K562 (cell line): ENCODE measurements around the gene ENTPD8. TPM values are rescaled to one million over a fixed set of nuclear protein-coding genes. Genes with fewer than 3 reads are reported as not detected.
A peak's percentile ranks its signal among the peaks of the same experiment; 100 is the strongest.

ENCODE experiments used
- ATAC-seq: fragments of 200-7000 bp; cut with Tn5 transposase; 3 replicates; pipeline ENCODE4 v1.9.1; 2020; ENCODE audit warnings: moderate library complexity
- BruUV-seq: library from RNA; stranded (reverse); fragments of 400-500 nt; replicated peaks from 2 replicates; lab custom pipeline; 2021; lab: Mats Ljungman, UMichigan
- CTCF ChIA-PET: fragments of 300-600 bp; formaldehyde crosslinking; extraction: SDS; loops from one replicate; lab custom pipeline; 2021; ENCODE audit warnings: low intra/inter-chr PET ratio; lab: Yijun Ruan, JAX
- POLR2A ChIA-PET: fragments of 300-600, 350-650 bp; sonication (Branson Sonifier 250); formaldehyde crosslinking; extraction: SDS; loops from one replicate; lab custom pipeline; 2021; ENCODE audit warnings: antibody characterized with exemption, inconsistent platforms; lab: Yijun Ruan, JAX
- DNase-seq, 4 experiments: peaks; one replicate each; pipeline versions ENCODE4 v3.0.0 to v3.0.0-alpha.2; 2011 to 2018; ENCODE audit warnings: low spot score in 3 of 4, mixed read lengths in 3 of 4; ENCODE audit errors: extremely low read depth in 1 of 4
- FAIRE-seq: peaks from 2 replicates; lab custom pipeline; 2011; peaks lifted over from hg19 to GRCh38; lab: Jason Lieb, UNC
- H2AFZ ChIP-seq: 2 replicates; pipeline ENCODE4 v1.6.0; 2011; ENCODE audit warnings: low read depth, low read length, control low read depth, inconsistent platforms
- H3K27ac ChIP-seq: fragments of 200-600 bp; 3 replicates; pipeline ENCODE4 v1.8.0; 2011; ENCODE audit warnings: low read depth, mild to moderate bottlenecking, control low read depth, inconsistent platforms, low read length, moderate library complexity, mixed read lengths; ENCODE audit errors: extremely low read depth
- H3K27me3 ChIP-seq, 2 experiments: fragments of 300-600 bp in 1 of 2; 2 replicates in 1 of 2; 3 replicates in 1 of 2; pipeline versions ENCODE4 v1.6.0 to v1.8.0; 2011; ENCODE audit warnings: inconsistent platforms in 2 of 2, low read length in 2 of 2, mild to moderate bottlenecking in 1 of 2, mixed read lengths in 1 of 2, moderate library complexity in 1 of 2; ENCODE audit not compliant: control insufficient read depth in 2 of 2, insufficient read depth in 2 of 2
- H3K36me3 ChIP-seq: fragments of 300-600 bp; 3 replicates; pipeline ENCODE4 v1.8.0; 2011; ENCODE audit warnings: mild to moderate bottlenecking, low read length, inconsistent platforms; ENCODE audit not compliant: control insufficient read depth, insufficient read depth
- H3K4me1 ChIP-seq, 2 experiments: fragments of 200-600 bp in 1 of 2; replicated peaks in 1 of 2; 2 replicates in 1 of 2; 3 replicates in 1 of 2; pipeline versions ENCODE4 v1.5.1 to v1.8.0; 2011; ENCODE audit warnings: inconsistent platforms in 2 of 2, low read length in 2 of 2, mild to moderate bottlenecking in 1 of 2, mixed read lengths in 1 of 2, moderate library complexity in 1 of 2; ENCODE audit not compliant: control insufficient read depth in 2 of 2, insufficient read depth in 2 of 2
- H3K4me2 ChIP-seq: 2 replicates; pipeline ENCODE4 v1.6.1; 2011; ENCODE audit warnings: low read length, control low read depth, inconsistent platforms, mixed read lengths; ENCODE audit not compliant: insufficient read depth
- H3K4me3 ChIP-seq: fragments of 200-600 bp; sonication (generic), shearing (Covaris generic); 2 replicates; pipeline ENCODE4 v1.5.1; 2016; ENCODE audit warnings: control low read depth, inconsistent platforms
- H3K79me2 ChIP-seq: fragments of 200-600 bp; 3 replicates; pipeline ENCODE4 v1.8.0; 2011; ENCODE audit warnings: low read length, inconsistent platforms; ENCODE audit not compliant: control insufficient read depth, insufficient read depth
- H3K9ac ChIP-seq, 2 experiments: 2 replicates each; pipeline versions ENCODE4 v1.6.0 to v1.6.1; 2011; ENCODE audit warnings: low read depth in 2 of 2, low read length in 2 of 2, control low read depth in 1 of 2, inconsistent platforms in 1 of 2, mild to moderate bottlenecking in 1 of 2, mixed read lengths in 1 of 2; ENCODE audit not compliant: insufficient read depth in 1 of 2
- H3K9me1 ChIP-seq: one replicate; pipeline ENCODE4 v1.6.0; 2011; ENCODE audit warnings: inconsistent platforms, mild to moderate bottlenecking, low read length, moderate library complexity; ENCODE audit not compliant: control insufficient read depth, insufficient read depth
- H3K9me3 ChIP-seq: replicated peaks from 2 replicates; pipeline ENCODE4 v1.5.1; 2011; ENCODE audit warnings: low read depth, low read length, inconsistent platforms; ENCODE audit not compliant: control insufficient read depth, insufficient read depth
- H4K20me1 ChIP-seq: replicated peaks from 2 replicates; pipeline ENCODE4 v1.6.1; 2011; ENCODE audit warnings: low read length, inconsistent platforms, mixed read lengths; ENCODE audit not compliant: control insufficient read depth, insufficient read depth
- CLOCK ChIP-seq: fragments of 250-450 bp; sonication (Bioruptor Pico); IDR thresholded peaks from 2 replicates; pipeline ENCODE4 v1.4.0; 2020; ENCODE audit warnings: mild to moderate bottlenecking, moderate library complexity, borderline replicate concordance
- DNMT1 ChIP-seq: fragments of 450-650 bp; IDR thresholded peaks from 2 replicates; pipeline ENCODE4 v1.6.1; 2016; ENCODE audit warnings: antibody characterized with exemption, mild to moderate bottlenecking
- HIVEP1 ChIP-seq: fragments of 250-450 bp; sonication (Bioruptor Pico); IDR thresholded peaks from 2 replicates; pipeline ENCODE4 v1.4.0; 2020; ENCODE audit warnings: mild to moderate bottlenecking
- NCOA1 ChIP-seq: fragments of 450-650 bp; IDR thresholded peaks from 2 replicates; pipeline ENCODE4 v1.6.1; 2016; ENCODE audit warnings: low read depth
- PRDM10 ChIP-seq: fragments of 450-650 bp; IDR thresholded peaks from 2 replicates; pipeline ENCODE4 v1.6.1; 2018; ENCODE audit not compliant: partially characterized antibody
- RBM14 ChIP-seq: fragments of 200-400 bp; formaldehyde crosslinking; IDR thresholded peaks from 2 replicates; pipeline ENCODE4 v1.6.1; 2018; ENCODE audit warnings: low read depth, mild to moderate bottlenecking, low read length, moderate library complexity, borderline replicate concordance; ENCODE audit not compliant: insufficient read depth
- SETDB1 ChIP-seq: IDR thresholded peaks from one replicate; pipeline ENCODE4 v1.6.1; 2012; ENCODE audit warnings: low read length, control low read depth, inconsistent platforms
- TAL1 ChIP-seq: fragments of 450-650 bp; IDR thresholded peaks from 2 replicates; pipeline ENCODE4 v1.6.1; 2016; ENCODE audit warnings: mild to moderate bottlenecking
- TCF15 ChIP-seq: fragments of 250-450 bp; sonication (Bioruptor Pico); IDR thresholded peaks from 2 replicates; pipeline ENCODE4 v1.8.0; 2022; ENCODE audit warnings: moderate library complexity, mild to moderate bottlenecking, inconsistent platforms
- XRCC3 ChIP-seq: fragments of 450-650 bp; IDR thresholded peaks from 2 replicates; pipeline ENCODE4 v1.6.1; 2017; ENCODE audit warnings: mild to moderate bottlenecking, moderate library complexity
- ZBTB17 ChIP-seq: fragments of 450-650 bp; formaldehyde crosslinking; IDR thresholded peaks from 2 replicates; pipeline ENCODE4 v1.4.0; 2020; ENCODE audit warnings: mild to moderate bottlenecking
- ZFP91 ChIP-seq: sonication (generic); formaldehyde crosslinking; IDR thresholded peaks from 2 replicates; pipeline ENCODE4 v1.8.0; 2022; ENCODE audit warnings: mild to moderate bottlenecking, missing genetic modification reagents
- ZNF274 ChIP-seq: IDR thresholded peaks from 2 replicates; pipeline ENCODE4 v1.6.1; 2011; ENCODE audit warnings: low read depth, mild to moderate bottlenecking, low read length, moderate library complexity, borderline replicate concordance
- WGBS: fragments of 100-300 bp; shearing (Covaris generic); methylation state at CpG from one replicate; pipeline ENCODE4 v1.1.6; 2016; ENCODE audit warnings: low coverage, mixed read lengths; ENCODE audit not compliant: insufficient coverage; ENCODE audit errors: missing lambda C conversion rate; 5-methylcytosine and 5-hydroxymethylcytosine counted together
- in situ Hi-C: fragments of 300-500 bp; cut with MboI; formaldehyde crosslinking; loops from 4 replicates; pipeline ENCODE4 v1.15.0; 2018; ENCODE audit warnings: inconsistent platforms, mixed read lengths
- intact Hi-C: fragments of 100-400 bp; cut with micrococcal nuclease; formaldehyde crosslinking; loops from 2 replicates; pipeline ENCODE4 v1.14.2; 2022
- polyA plus RNA-seq, 8 experiments: library from polyadenylated mRNA; depleted of rRNA in 4 of 8; stranded (reverse) in 5 of 8; unstranded in 3 of 8; fragments of >200 nt; fragmentation: Nextera tagmentation in 2 of 8; fragmentation: Illumina TruSeq in 1 of 8; extraction: Ambion mirVana in 2 of 8; extraction: Trizol in 1 of 8; gene quantifications; 2 replicates each; pipeline versions ENCODE4 v1.2.1 to v1.2.3, GENCODE V29; 2011 to 2014; ENCODE audit warnings: inconsistent platforms in 1 of 8, missing spikeins in 1 of 8
- total RNA-seq, 7 experiments: library from RNA; depleted of rRNA in 6 of 7; stranded (reverse); fragments of >200 nt in 6 of 7; fragmentation: Illumina TruSeq in 2 of 7; extraction: Trizol in 2 of 7; gene quantifications; 2 replicates each; pipeline versions ENCODE4 v1.2.1 to v1.2.3, GENCODE V29; 2011 to 2021; ENCODE audit warnings: low replicate concordance in 1 of 7

The ENTPD8 gene
- total and polyA plus RNA-seq, 9 of the 15 experiments (the other 6 are each of a cell fraction or from before 2014, with no cell fraction given) = 0.06 to 0.27 (median 0.19) TPM; not detected in 5

- POLR2A ChIA-PET = interaction anchor here (0.6 to 0.9 kb wide), 2 partner anchors 104 to 250 kb away, joined by 3 read pairs; no protein-coding TSS in a partner anchor
- H3K9ac ChIP-seq = 0 out of 4 replicates have a peak overlapping the region, but pooled peaks of 1 of the 2 experiments have one; percentile 26
- no peaks in the 10 kb centered on the region for H3K79me2 ChIP-seq
- H3K4me1 ChIP-seq = peaks cover 0 to 43% of the 10 kb centered on the region in 2 experiments; a peak in 2 of 5 replicates
- DNase-seq (no peak), FAIRE-seq (no peak), ATAC-seq (no peak)
- 72% methylated on average over 20 of the region's 20 CpGs for WGBS
- in situ Hi-C loops = no loop called here
- no peaks in the 10 kb centered on the region for H3K9me1 ChIP-seq
- no peak overlapping the region for H3K4me3 ChIP-seq
- H3K9me3 ChIP-seq = peaks cover 6% of the 10 kb centered on the region; the same call in 1 of the 2 replicates
- intact Hi-C loops = no loop called here
- no peak overlapping the region for H2AFZ ChIP-seq
- no peak overlapping the region for H3K4me2 ChIP-seq
- BruUV-seq = no TSS peak
- no peaks in the 10 kb centered on the region for H3K27me3 ChIP-seq
- CTCF ChIA-PET = interaction anchor here (0.5 kb wide), 1 partner anchor 36 kb away, joined by 3 read pairs; no protein-coding TSS in a partner anchor
- no peaks in the 10 kb centered on the region for H4K20me1 ChIP-seq
- H3K36me3 ChIP-seq = no peaks in the 10 kb centered on the region
- H3K27ac ChIP-seq = no peak overlapping the region
- TF ChIP-seq TCF15 (CRISPR knock-in tag) (no peak), XRCC3 (no peak), HIVEP1 (CRISPR knock-in tag) (no peak), NCOA1 (no peak), RBM14 (no peak), PRDM10 (no peak), CLOCK (CRISPR knock-in tag) (no peak), SETDB1 (no peak), ZBTB17 (no peak), DNMT1 (no peak), ZFP91 (no peak), TAL1 (no peak), ZNF274 (no peak)
These were observed 43.3 kb downstream of the ENTPD8 start for GRCh38 chr9:137397675-137398423.
